Astrocyte (in vitro differentiated cells and primary cell): ENCODE measurements around the gene UBASH3A.

Experiments
- CTCF ChIP-seq: IDR thresholded peaks from 2 replicates; pipeline ENCODE4 v1.5.1; 2011; ENCODE audit warnings: low read depth, mild to moderate bottlenecking, inconsistent platforms, low read length, moderate library complexity; ENCODE audit not compliant: insufficient read depth
- EZH2 ChIP-seq: IDR thresholded peaks from 2 replicates; pipeline ENCODE4 v1.6.1; 2012; ENCODE audit warnings: mild to moderate bottlenecking, low read length, inconsistent platforms; ENCODE audit not compliant: insufficient read depth

- TF ChIP-seq CTCF, result no peak
- no peak for TF ChIP-seq EZH2
Observed at GRCh38 chr21:42429856-42430255, 26.2 kb downstream of the UBASH3A start.
